Caco-2 (cell line): ENCODE measurements around the gene CDH13. TPM values are rescaled to one million over a fixed set of nuclear protein-coding genes. Genes with fewer than 3 reads are reported as not detected.

Source experiments
- BruUV-seq: library from RNA; stranded (reverse); fragments of 400-500 nt; replicated peaks from 2 replicates; lab custom pipeline; 2021; lab: Mats Ljungman, UMichigan
- CTCF ChIA-PET: fragments of 300-600 bp; sonication (Branson Sonifier 250); formaldehyde crosslinking; loops from one replicate; lab custom pipeline; 2022; ENCODE audit warnings: antibody characterized with exemption; lab: Charles Lee
- POLR2A ChIA-PET: fragments of 300-600 bp; sonication (Branson Sonifier 250); formaldehyde crosslinking; loops from one replicate; lab custom pipeline; 2022; ENCODE audit warnings: antibody characterized with exemption; lab: Charles Lee
- DNase-seq, 2 experiments: peaks; one replicate each; pipeline versions ENCODE4 v3.0.0 to v3.0.0-alpha.2; 2020 to 2022
- H3K27me3 ChIP-seq: replicated peaks from 2 replicates; pipeline ENCODE4 v1.6.0; 2011; ENCODE audit warnings: low read length; ENCODE audit not compliant: control insufficient read depth, insufficient read depth
- H3K36me3 ChIP-seq: 2 replicates; pipeline ENCODE4 v1.5.1; 2011; ENCODE audit warnings: low read length; ENCODE audit not compliant: control insufficient read depth, insufficient read depth
- H3K4me1 ChIP-seq: fragments of 250-450 bp; sonication (Bioruptor Pico); 2 replicates; pipeline ENCODE4 v1.5.1; 2020; ENCODE audit warnings: mild to moderate bottlenecking
- H3K4me3 ChIP-seq: 2 replicates; pipeline ENCODE4 v1.5.1; 2011; ENCODE audit warnings: low read depth, mild to moderate bottlenecking, control low read depth, low read length
- H3K9me3 ChIP-seq: fragments of 250-450 bp; sonication (Bioruptor Pico); 2 replicates; pipeline ENCODE4 v1.5.1; 2020; ENCODE audit warnings: mild to moderate bottlenecking, moderate library complexity
- H3K27ac Mint-ChIP-seq: one replicate; pipeline ENCODE4 v1.8.0; 2022; ENCODE audit warnings: mixed read lengths; ENCODE audit not compliant: unreplicated experiment
- H3K27me3 Mint-ChIP-seq: one replicate; pipeline ENCODE4 v1.8.0; 2022; ENCODE audit warnings: mixed read lengths; ENCODE audit not compliant: insufficient read depth, unreplicated experiment
- H3K36me3 Mint-ChIP-seq: one replicate; pipeline ENCODE4 v1.8.0; 2022; ENCODE audit warnings: mild to moderate bottlenecking, mixed read lengths; ENCODE audit not compliant: insufficient read depth, unreplicated experiment
- H3K4me1 Mint-ChIP-seq: one replicate; pipeline ENCODE4 v1.8.0; 2022; ENCODE audit warnings: low read depth, mixed read lengths; ENCODE audit not compliant: unreplicated experiment
- H3K4me3 Mint-ChIP-seq: one replicate; pipeline ENCODE4 v1.8.0; 2022; ENCODE audit warnings: mild to moderate bottlenecking, moderate library complexity, mixed read lengths; ENCODE audit not compliant: unreplicated experiment
- H3K9me3 Mint-ChIP-seq: one replicate; pipeline ENCODE4 v1.8.0; 2022; ENCODE audit warnings: mixed read lengths; ENCODE audit not compliant: unreplicated experiment
- intact Hi-C: fragments of 100-400 bp; cut with micrococcal nuclease; formaldehyde crosslinking; loops from one replicate; pipeline ENCODE4 v1.10.0; 2022; ENCODE audit not compliant: unreplicated experiment
- total RNA-seq: library from RNA; stranded (reverse); gene quantifications from 2 replicates; pipeline ENCODE4 v1.2.3, GENCODE V29; 2022
- TF ChIP-seq, protein P1 (sequence below), 2 experiments: fragments of 200-600 bp in 1 of 2; IDR thresholded peaks; 1 replicate in 1 of 2; 2 replicates in 1 of 2; pipeline versions ENCODE4 v1.5.1 to v1.8.0; 2011 to 2022; ENCODE audit warnings: antibody characterized with exemption in 1 of 2, control low read depth in 1 of 2, inconsistent platforms in 1 of 2, low read depth in 1 of 2, low read length in 1 of 2, mild to moderate bottlenecking in 1 of 2, moderate library complexity in 1 of 2; ENCODE audit not compliant: insufficient read depth in 1 of 2, severe bottlenecking in 1 of 2, unreplicated experiment in 1 of 2

The CDH13 gene
- total RNA-seq, 1 experiment from 2014 or later = 2.2 TPM

DNA sequence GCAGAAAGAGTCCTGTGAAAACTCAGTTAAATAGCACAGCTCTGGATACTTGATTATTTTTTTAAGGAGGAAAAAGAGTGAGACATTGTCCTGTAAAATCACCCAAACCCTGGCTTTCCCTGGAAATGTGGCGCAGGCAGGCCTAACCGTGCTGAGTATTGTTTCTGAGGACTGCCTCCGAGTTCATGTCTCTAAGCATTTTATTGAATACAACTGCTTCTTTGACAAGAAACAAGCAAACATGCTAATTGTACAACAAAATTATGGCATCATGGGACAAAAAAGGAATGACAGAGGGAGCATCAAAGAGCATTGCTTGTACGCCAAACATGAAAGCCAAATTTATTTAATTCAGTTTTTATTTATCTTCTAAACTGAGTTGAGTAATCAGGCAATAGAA lies 1116.5 kb downstream of the CDH13 start:
- H3K36me3 Mint-ChIP-seq = no peaks in the 10 kb centered on the region
- ChIA-PET CTCF (no interaction called here), POLR2A (no interaction called here)
- no peak overlapping the region for H3K4me3 Mint-ChIP-seq
- intact Hi-C loops = no loop called here
- H3K27me3 Mint-ChIP-seq = peaks cover 18% of the 10 kb centered on the region
- H3K9me3 Mint-ChIP-seq = no peaks in the 10 kb centered on the region
- Histone ChIP-seq H3K27me3 (peaks cover 2% of the 10 kb centered on the region; the same call in 1 of the 2 replicates), H3K4me1 (no peaks in the 10 kb centered on the region), H3K9me3 (no peaks in the 10 kb centered on the region), H3K4me3 (no peak overlapping the region), H3K36me3 (no peaks in the 10 kb centered on the region)
- TF ChIP-seq, protein P1, sequence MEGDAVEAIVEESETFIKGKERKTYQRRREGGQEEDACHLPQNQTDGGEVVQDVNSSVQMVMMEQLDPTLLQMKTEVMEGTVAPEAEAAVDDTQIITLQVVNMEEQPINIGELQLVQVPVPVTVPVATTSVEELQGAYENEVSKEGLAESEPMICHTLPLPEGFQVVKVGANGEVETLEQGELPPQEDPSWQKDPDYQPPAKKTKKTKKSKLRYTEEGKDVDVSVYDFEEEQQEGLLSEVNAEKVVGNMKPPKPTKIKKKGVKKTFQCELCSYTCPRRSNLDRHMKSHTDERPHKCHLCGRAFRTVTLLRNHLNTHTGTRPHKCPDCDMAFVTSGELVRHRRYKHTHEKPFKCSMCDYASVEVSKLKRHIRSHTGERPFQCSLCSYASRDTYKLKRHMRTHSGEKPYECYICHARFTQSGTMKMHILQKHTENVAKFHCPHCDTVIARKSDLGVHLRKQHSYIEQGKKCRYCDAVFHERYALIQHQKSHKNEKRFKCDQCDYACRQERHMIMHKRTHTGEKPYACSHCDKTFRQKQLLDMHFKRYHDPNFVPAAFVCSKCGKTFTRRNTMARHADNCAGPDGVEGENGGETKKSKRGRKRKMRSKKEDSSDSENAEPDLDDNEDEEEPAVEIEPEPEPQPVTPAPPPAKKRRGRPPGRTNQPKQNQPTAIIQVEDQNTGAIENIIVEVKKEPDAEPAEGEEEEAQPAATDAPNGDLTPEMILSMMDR (IDR thresholded peaks at IDR 0.05; ENCODE audit: insufficient read depth in 1 of 2, low read depth in 1 of 2, low read length in 1 of 2, severe bottlenecking in 1 of 2, unreplicated experiment in 1 of 2) = no peak
- BruUV-seq = no TSS peak
- H3K27ac Mint-ChIP-seq = no peak overlapping the region
- no peaks in the 10 kb centered on the region for H3K4me1 Mint-ChIP-seq
- no peak for DNase-seq

DNA sequence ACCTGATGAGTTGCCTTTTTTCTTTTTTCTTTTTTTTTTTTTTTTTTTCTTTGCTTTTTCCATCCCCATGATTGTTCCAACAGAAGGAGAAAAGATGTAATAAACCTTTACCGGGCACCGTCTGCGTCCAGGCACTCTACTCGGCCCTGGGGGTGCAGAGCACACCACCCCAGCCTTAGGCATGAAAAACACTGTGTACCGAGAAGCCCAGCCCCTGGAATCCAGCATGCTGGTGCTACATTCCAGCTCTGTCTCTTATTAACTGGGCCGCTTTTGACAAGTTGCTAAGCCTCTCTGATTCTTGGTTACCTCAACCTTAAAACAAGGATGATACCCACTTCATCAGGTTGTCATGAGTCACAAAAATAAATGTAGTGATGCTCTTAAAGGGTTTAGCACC lies 1117.0 kb downstream of the CDH13 start:
- no peaks in the 10 kb centered on the region for H3K36me3 Mint-ChIP-seq
- Histone ChIP-seq H3K27me3 (peaks cover 2% of the 10 kb centered on the region), H3K9me3 (no peaks in the 10 kb centered on the region), H3K4me3 (no peak overlapping the region), H3K36me3 (no peaks in the 10 kb centered on the region), H3K4me1 (no peaks in the 10 kb centered on the region)
- intact Hi-C loops = no loop called here
- TF ChIP-seq, protein P1 (IDR thresholded peaks at IDR 0.05; ENCODE audit: insufficient read depth in 1 of 2, low read depth in 1 of 2, low read length in 1 of 2, severe bottlenecking in 1 of 2, unreplicated experiment in 1 of 2) = no peak
- H3K27me3 Mint-ChIP-seq = peaks cover 18% of the 10 kb centered on the region
- ChIA-PET POLR2A (no interaction called here), CTCF (no interaction called here)
- no peaks in the 10 kb centered on the region for H3K9me3 Mint-ChIP-seq
- DNase-seq = no peak
- H3K27ac Mint-ChIP-seq = no peak overlapping the region
- H3K4me3 Mint-ChIP-seq = no peak overlapping the region
- no TSS peak for BruUV-seq
- H3K4me1 Mint-ChIP-seq = no peaks in the 10 kb centered on the region

DNA sequence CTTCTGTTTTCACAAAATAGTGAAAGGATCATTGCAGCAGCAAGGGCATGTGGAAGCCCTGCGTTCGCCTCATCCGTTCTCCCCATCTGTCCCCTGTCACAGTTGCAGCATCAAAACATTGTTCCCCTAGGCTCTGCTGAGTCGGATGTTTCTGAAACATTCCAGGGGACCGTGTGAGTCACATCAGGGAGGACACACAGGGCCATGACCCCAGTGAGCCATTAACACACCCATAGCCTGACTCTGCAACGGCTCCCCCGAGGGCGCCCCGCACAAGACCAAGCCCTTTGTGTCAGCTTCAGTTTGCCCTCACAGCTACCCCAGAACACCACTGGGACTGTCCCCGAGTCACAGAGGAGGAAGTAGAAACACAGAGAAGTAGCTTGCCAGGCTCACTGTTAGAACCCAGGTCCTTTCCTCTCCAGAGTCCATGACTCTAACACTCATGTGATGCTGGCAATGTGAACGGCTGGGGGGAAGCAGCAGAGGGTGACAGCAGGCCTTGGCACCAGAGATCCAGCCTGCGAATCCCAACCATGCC lies 1117.7 kb downstream of the CDH13 start:
- intact Hi-C loops = no loop called here
- peaks cover 18% of the 10 kb centered on the region for H3K27me3 Mint-ChIP-seq
- BruUV-seq = no TSS peak
- TF ChIP-seq, protein P1 (IDR thresholded peaks at IDR 0.05; ENCODE audit: insufficient read depth in 1 of 2, low read depth in 1 of 2, low read length in 1 of 2, severe bottlenecking in 1 of 2, unreplicated experiment in 1 of 2) = no peak
- no peak overlapping the region for H3K27ac Mint-ChIP-seq
- Histone ChIP-seq H3K27me3 (peaks cover 2% of the 10 kb centered on the region), H3K36me3 (no peaks in the 10 kb centered on the region), H3K4me3 (no peak overlapping the region), H3K4me1 (no peaks in the 10 kb centered on the region), H3K9me3 (no peaks in the 10 kb centered on the region)
- no peaks in the 10 kb centered on the region for H3K4me1 Mint-ChIP-seq
- ChIA-PET CTCF (no interaction called here), POLR2A (no interaction called here)
- no peak for DNase-seq
- H3K36me3 Mint-ChIP-seq = no peaks in the 10 kb centered on the region
- no peak overlapping the region for H3K4me3 Mint-ChIP-seq
- H3K9me3 Mint-ChIP-seq = no peaks in the 10 kb centered on the region
